Hematopoietic multipotent progenitor cell treated with erythropoietin and hydrocortisone succinate and interleukin-3 and kit ligand, for 6 days (in vitro differentiated cells): Measurements from ENCODE around the gene HNRNPM.
A peak's percentile ranks its signal among the peaks of the same experiment; 100 is the strongest.
"Not testable (repeated sequence)": the region's sequence is repeated elsewhere in the genome, so short reads cannot be mapped to it uniquely, and the experiment has no call there.

Experiments
- DNase-seq: peaks from one replicate; pipeline ENCODE4 v3.0.0-alpha.2; 2015

The HNRNPM gene

GRCh38 chr19:8513687-8514504 is 69.1 kb downstream of the HNRNPM start, which contains the start of gene ZNF414:
TSS of gene ZNF414 (minus strand) at chr19:8514167. CDS start at chr19:8514046, 121 bp downstream.
- peak; percentile 98 for DNase-seq

- not testable (repeated sequence) for DNase-seq
Observed at GRCh38 chr19:8514505-8515009, 69.8 kb downstream of the HNRNPM start.

DNA sequence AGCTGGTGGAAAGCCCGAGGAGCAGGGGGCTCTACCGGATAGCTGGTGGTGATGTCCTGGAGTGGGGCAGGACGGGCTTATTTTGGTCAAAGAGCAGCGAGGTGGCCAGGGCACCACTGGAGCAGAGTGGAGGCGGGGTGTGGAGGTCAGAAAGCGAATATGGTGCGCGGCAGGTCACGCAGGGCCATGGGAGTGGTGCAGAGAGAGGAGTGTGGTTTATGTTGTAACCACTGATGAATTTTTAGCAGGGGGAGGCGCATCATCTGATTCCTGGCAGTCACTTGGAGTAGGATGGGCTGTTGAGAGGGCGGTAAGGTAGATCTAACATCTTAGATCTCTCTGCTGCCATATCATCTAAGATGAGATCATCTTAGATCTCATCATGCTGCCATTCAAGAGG is 70.5 kb downstream of the HNRNPM start:
- peak; percentile 77 for DNase-seq

- peak; percentile 75 for DNase-seq
Observed at GRCh38 chr19:8517551-8518442, 73.0 kb downstream of the HNRNPM start.

- no peak for DNase-seq
Observed at GRCh38 chr19:8518536-8518935, 73.8 kb downstream of the HNRNPM start.

- DNase-seq = no peak
Observed at GRCh38 chr19:8519388-8519787, 74.6 kb downstream of the HNRNPM start.

GRCh38 chr19:8525401-8525684 is 80.6 kb downstream of the HNRNPM start:
- no peak for DNase-seq

DNA sequence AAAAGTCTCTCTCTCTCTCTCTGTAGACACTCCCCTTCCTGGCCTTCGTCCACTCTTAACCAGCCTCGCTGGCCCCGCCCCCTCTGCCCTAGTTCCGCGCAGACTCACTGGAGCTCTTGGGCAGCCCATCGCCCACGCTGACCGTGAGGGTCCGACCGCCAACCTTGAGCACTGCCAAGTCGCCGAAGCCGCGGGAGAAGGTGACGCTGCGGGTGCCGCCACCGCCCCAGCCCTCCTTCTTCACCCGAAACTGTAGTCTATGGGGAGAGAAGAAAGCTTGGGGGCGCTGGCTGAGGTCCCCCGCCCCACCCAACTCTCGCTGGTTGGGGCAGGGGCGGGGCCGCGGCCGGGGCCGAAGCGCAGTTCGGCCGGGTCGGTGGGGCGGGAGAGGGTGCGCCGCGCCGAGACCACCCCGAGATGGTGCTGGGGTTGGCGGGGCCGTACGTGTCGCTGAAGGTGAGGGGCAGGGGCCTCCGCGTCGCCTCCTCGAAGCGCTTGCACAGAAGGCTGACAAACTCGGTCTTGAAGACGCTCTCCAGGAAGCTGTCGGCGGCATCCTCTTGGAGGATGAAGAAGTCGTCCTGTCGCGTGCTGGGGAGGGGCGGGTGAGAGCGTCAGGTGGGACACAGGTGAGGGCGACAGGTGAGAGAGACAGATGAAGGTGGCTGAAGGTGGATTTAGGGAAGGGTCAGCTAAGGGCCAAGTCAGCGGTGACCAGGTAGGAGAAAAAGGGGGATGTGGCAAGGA is 81.7 kb downstream of the HNRNPM start:
- DNase-seq = no peak

GRCh38 chr19:8528500-8528899 is 83.7 kb downstream of the HNRNPM start:
- DNase-seq = no peak

GRCh38 chr19:8529369-8530006 is 84.7 kb downstream of the HNRNPM start:
- no peak for DNase-seq

GRCh38 chr19:8530061-8530679 is 85.4 kb downstream of the HNRNPM start:
- DNase-seq = no peak

DNA sequence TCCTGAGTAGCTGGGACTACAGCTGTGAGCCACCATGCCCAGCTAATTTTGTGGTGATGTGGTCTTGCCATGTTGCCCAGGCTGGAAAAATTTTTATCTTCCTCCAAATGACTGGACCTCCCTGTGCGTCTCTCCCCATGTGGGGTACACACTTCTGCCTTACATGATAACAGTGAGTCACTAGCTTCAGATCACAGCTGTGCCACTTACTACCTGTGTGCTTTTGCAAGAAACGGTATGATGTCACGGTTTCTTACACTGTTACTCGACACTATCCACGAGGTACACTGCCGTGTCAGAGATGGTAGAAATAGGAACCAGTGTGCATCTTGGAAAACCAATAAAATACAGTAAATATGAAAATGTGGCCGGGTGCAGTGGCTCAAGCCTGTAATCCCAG is 86.7 kb downstream of the HNRNPM start:
- no peak for DNase-seq

DNA sequence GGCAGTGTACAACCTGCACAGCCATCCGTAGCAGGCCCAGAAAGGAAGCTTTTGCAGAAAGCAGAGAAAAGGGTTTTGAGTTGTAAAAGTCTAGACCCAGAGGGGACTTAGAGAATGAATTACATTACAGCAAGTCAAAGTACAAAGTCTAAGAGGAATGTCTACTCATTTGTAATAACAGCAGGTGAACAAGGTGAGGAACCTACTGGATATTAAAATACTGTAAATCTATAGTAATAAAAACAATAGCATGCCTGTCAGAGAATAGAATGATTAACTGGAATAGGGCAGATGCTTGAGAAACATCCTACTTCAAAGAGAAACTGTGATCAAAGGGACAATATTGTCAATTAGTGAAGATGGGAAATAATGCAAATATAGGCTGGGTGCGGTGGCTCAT is 87.5 kb downstream of the HNRNPM start:
- no peak for DNase-seq

DNA sequence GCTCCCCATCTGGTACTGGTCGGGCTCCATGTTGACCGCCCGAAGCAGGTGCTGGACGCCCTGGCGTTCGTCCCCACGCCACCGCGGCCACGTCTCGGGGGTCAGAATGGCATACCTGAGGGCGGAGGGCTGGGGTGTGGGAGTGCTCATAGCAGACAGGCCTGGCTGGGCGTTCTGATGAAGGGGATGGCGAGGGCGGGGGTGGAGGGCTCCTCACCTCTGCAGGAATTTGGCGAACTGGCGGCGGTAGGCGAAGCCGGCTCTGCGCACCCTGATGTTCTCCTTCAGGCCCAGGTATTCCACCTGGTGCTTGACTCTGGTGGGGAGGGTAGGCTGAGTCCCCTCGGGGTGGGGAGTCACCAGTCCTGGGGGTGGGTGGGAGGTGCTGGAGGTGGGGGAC is 91.5 kb downstream of the HNRNPM start:
- DNase-seq = no peak

GRCh38 chr19:8537099-8537498 is 92.3 kb downstream of the HNRNPM start:
- no peak for DNase-seq
